ENCODE measurements around the gene OR2M7.
"Not testable (repeated sequence)": the region's sequence is repeated elsewhere in the genome, so short reads cannot be mapped to it uniquely, and the experiment has no call there.

OR2M7 gene

DNA sequence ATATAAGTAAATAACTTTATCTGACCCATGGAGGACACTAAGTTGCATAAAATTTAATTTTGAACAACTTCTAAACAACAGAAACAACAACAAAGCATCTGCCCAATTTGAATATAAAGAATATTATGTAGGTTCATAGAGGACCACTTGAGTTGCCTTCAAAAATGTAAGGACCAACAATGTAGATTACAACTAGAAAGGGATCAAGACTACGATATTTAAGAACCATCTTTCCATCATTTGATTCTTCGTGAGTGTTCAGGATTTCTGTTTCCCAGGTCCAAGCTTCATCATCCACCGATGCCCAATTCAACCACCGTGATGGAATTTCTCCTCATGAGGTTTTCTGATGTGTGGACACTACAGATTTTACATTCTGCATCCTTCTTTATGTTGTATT, 24.1 kb upstream of the OR2M7 start, which contains the start of gene OR14C36:
TSS of gene OR14C36 (plus strand) at position 301 of the 400 bp plus-strand sequence. CDS start at position 301, 0 bp downstream.
- no peak for TF ChIP-seq CTCF (IDR thresholded peaks at IDR 0.05; ENCODE audit: control insufficient read depth, extremely low read depth, insufficient read depth)
- no peak within 1 kb of the TSS for H3K4me3 ChIP-seq (ENCODE audit: low read depth, low read length)
- DNase-seq (ENCODE audit: low read depth), result no peak

DNA sequence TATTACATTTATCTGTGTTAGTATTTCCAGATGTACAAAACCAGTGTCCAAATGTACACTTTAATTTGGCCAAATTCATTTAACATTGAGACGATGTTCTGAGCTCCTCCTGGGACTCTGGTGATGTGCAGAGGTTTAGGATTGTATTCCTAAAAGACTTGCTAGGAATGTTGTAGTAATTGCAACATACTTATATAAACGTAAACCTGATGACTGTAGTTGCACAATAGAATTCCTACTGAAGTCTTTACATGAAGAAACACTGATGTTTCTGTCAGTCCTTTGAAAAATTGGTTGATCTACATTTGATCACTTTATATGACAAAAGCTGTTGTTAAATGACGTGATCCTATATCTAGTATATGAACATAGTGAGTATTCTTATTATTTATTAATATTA, 19.1 kb upstream of the OR2M7 start:
- TF ChIP-seq CTCF (IDR thresholded peaks at IDR 0.05; ENCODE audit: control insufficient read depth, extremely low read depth, insufficient read depth), result no peak
- H3K4me3 ChIP-seq (ENCODE audit: low read depth, low read length), result no peak overlapping the region
- no peak for DNase-seq (ENCODE audit: low read depth)

GRCh38 chr1:248316796-248317195, 7.6 kb downstream of the OR2M7 start:
- TF ChIP-seq CTCF (IDR thresholded peaks at IDR 0.05; ENCODE audit: control insufficient read depth, extremely low read depth, insufficient read depth), result no peak
- H3K4me3 ChIP-seq (ENCODE audit: low read depth, low read length), result no peak overlapping the region
- no peak for DNase-seq (ENCODE audit: low read depth)

GRCh38 chr1:248306740-248307139, 17.6 kb downstream of the OR2M7 start:
- not testable (repeated sequence) for H3K4me3 ChIP-seq (ENCODE audit: low read depth, low read length); DNase-seq (ENCODE audit: low read depth)

GRCh38 chr1:248306103-248306502, 18.3 kb downstream of the OR2M7 start:
- no peak for DNase-seq (ENCODE audit: low read depth)
- TF ChIP-seq CTCF (IDR thresholded peaks at IDR 0.05; ENCODE audit: control insufficient read depth, extremely low read depth, insufficient read depth), result no peak
- H3K4me3 ChIP-seq (ENCODE audit: low read depth, low read length), result no peak overlapping the region

DNA sequence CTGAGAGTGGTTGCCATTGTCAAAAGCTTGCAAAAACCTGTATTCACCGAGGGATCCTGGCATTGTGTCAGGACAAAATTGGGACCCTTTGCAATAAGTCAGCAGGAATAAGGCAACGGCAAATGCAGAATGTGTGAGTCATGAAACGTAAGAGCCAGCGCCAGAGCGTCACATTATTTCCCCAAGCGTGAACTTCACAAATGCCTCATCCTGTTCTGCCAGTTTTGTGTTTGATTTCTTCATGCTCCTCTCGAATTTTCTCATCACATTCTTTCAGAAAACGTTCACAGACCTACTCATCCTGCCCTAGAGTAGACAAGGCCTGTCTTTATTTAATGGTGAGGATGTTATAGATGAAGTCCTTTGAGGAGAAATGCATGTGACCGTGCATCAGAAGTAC, 18.7 kb downstream of the OR2M7 start:
- not testable (repeated sequence) for DNase-seq (ENCODE audit: low read depth); H3K4me3 ChIP-seq (ENCODE audit: low read depth, low read length)

- no peak for TF ChIP-seq CTCF (IDR thresholded peaks at IDR 0.05; ENCODE audit: control insufficient read depth, extremely low read depth, insufficient read depth)
- H3K4me3 ChIP-seq (ENCODE audit: low read depth, low read length), result no peak within 1 kb of the TSS
- DNase-seq (ENCODE audit: low read depth), result no peak
These were observed 21.0 kb downstream of the OR2M7 start, which contains the start of gene OR2T12 for GRCh38 chr1:248303324-248303723. Gene OR2T12 (minus strand): TSS chr1:248303424. CDS start chr1:248295578, 7,846 bp downstream.

GRCh38 chr1:248288391-248288790, 36.0 kb downstream of the OR2M7 start:
- no peak overlapping the region for H3K4me3 ChIP-seq (ENCODE audit: low read depth, low read length)
- DNase-seq (ENCODE audit: low read depth), result no peak
- no peak for TF ChIP-seq CTCF (IDR thresholded peaks at IDR 0.05; ENCODE audit: control insufficient read depth, extremely low read depth, insufficient read depth)
